ENCODE data around the gene GEMIN4. TPM values are rescaled to one million over a fixed set of nuclear protein-coding genes. Genes with fewer than 3 reads are reported as not detected.

The GEMIN4 gene
- polyA plus RNA-seq, 1 donor (not counting 4 experiments of a cell fraction or from before 2014, with no cell fraction given): 29.5 TPM

DNA sequence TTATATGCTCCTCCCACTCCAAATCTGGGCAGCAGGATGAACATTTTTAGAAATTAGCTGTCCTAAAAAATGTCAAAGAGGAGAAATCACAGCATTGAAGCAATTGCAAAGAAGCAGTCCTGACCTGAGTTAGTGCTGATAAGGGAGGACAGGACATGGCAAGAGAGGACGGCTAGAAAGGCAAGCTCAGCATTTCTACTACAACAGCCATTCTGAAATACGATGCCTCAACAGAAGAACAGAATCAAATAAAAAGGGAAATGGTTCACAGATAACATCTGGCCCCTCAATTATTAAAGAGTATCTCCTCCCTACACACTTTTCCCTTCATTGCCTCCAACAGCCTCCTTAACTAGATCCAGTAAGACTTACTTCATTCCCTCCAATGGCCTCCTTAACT is 55.7 kb downstream of the GEMIN4 start:
- dilution Hi-C loops (cut with MboI; ENCODE audit: extremely low pct_ligation_motif_present, low sequenced_read_pairs): no loop called here
- no peak overlapping the region for H3K4me2 ChIP-seq (ENCODE audit: control insufficient read depth, extremely low read depth, insufficient read depth, low read depth, low read length)
- TF ChIP-seq, protein P1, sequence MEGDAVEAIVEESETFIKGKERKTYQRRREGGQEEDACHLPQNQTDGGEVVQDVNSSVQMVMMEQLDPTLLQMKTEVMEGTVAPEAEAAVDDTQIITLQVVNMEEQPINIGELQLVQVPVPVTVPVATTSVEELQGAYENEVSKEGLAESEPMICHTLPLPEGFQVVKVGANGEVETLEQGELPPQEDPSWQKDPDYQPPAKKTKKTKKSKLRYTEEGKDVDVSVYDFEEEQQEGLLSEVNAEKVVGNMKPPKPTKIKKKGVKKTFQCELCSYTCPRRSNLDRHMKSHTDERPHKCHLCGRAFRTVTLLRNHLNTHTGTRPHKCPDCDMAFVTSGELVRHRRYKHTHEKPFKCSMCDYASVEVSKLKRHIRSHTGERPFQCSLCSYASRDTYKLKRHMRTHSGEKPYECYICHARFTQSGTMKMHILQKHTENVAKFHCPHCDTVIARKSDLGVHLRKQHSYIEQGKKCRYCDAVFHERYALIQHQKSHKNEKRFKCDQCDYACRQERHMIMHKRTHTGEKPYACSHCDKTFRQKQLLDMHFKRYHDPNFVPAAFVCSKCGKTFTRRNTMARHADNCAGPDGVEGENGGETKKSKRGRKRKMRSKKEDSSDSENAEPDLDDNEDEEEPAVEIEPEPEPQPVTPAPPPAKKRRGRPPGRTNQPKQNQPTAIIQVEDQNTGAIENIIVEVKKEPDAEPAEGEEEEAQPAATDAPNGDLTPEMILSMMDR (optimal IDR thresholded peaks at IDR 0.05 in 1 of 3, IDR thresholded peaks at IDR 0.05 in 1 of 3, conservative IDR thresholded peaks at IDR 0.05 in 1 of 3; ENCODE audit: extremely low read depth in 1 of 3, insufficient read depth in 2 of 3, low read length in 3 of 3): no peak
- no peak for TF ChIP-seq EZH2 (IDR thresholded peaks at IDR 0.05; ENCODE audit: low read length)
- no peak overlapping the region for H3K27ac ChIP-seq (ENCODE audit: control insufficient read depth, insufficient read depth, low read length)
- no peak for FAIRE-seq
- no peaks in the 10 kb centered on the region for H4K20me1 ChIP-seq (ENCODE audit: control insufficient read depth, extremely low read depth, insufficient read depth, low read length)
- H3K4me1 ChIP-seq (ENCODE audit: control insufficient read depth, extremely low read depth, insufficient read depth, low read length): peaks cover 36% of the 10 kb centered on the region
- H3K36me3 ChIP-seq (ENCODE audit: control insufficient read depth in 2 of 2, extremely low read depth in 1 of 2, insufficient read depth in 2 of 2, low read length in 2 of 2): peaks cover 15 to 16% of the 10 kb centered on the region in 2 experiments
- H3K9ac ChIP-seq (ENCODE audit: control insufficient read depth, extremely low read depth, insufficient read depth, low read length): no peak overlapping the region
- H3K27me3 ChIP-seq (ENCODE audit: control insufficient read depth, extremely low read depth, insufficient read depth, low read length): no peaks in the 10 kb centered on the region
- no peak overlapping the region for H3K4me3 ChIP-seq (ENCODE audit: control insufficient read depth in 2 of 3, extremely low read depth in 1 of 3, insufficient read depth in 2 of 3, low read depth in 1 of 3, low read length in 3 of 3)
- H3K9me3 ChIP-seq (ENCODE audit: control insufficient read depth, low read depth, low read length): no peaks in the 10 kb centered on the region
- peaks cover 2% of the 10 kb centered on the region for H3K9me1 ChIP-seq (ENCODE audit: control insufficient read depth, extremely low read depth, insufficient read depth, low read length)
- H2AFZ ChIP-seq (ENCODE audit: control insufficient read depth, low read length): no peak overlapping the region
- DNase-seq (ENCODE audit: low read depth, low spot score): no peak
- H3K79me2 ChIP-seq (ENCODE audit: control insufficient read depth, insufficient read depth, low read length): peaks cover 9% of the 10 kb centered on the region

Other genes starting within 250 kb of the GEMIN4 start
- gene VPS53, start 37.4 kb downstream of the GEMIN4 start, polyA plus RNA-seq: 32.0 to 38.2 TPM (median 33.2 TPM) in 3 replicates
- 34.1 to 44.3 TPM (median 41.1 TPM) in 3 replicates for gene TLCD3A, start 19.7 kb downstream of the GEMIN4 start, polyA plus RNA-seq
- gene GLOD4, start 30.0 kb upstream of the GEMIN4 start, polyA plus RNA-seq: 47.1 to 71.9 TPM (median 62.8 TPM) in 3 replicates
- gene MRM3, start 30.1 kb upstream of the GEMIN4 start, polyA plus RNA-seq: 10.9 to 15.5 TPM (median 11.5 TPM) in 3 replicates
- gene NXN, start 227.5 kb upstream of the GEMIN4 start, polyA plus RNA-seq: 90.4 to 99.3 TPM (median 94.4 TPM) in 3 replicates
- gene TIMM22, start 244.9 kb upstream of the GEMIN4 start, polyA plus RNA-seq: 11.1 to 24.8 TPM (median 14.4 TPM) in 3 replicates

Data from keratinocyte (primary cell).